Measurements from ENCODE around the gene HLA-DMA.

HLA-DMA gene

DNA sequence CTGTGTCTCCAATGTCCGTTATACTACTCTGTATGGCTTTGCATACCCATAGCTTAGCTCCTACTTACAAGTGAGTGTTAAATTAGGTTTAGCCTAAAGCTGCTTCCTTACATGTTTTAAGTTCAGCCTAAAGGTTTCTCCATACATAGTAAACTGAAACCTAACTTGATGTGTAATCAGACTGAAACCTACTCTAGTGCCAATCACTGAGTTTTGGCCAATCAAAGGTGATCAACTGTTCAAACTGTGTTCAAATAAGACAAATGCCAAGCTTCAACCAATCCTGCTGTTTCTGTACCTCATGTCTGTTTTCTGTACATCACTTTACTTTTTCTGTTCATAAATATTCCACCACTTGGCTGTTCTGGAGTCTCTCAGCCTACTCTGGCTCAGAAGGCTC lies 36.5 kb upstream of the HLA-DMA start:
- TF ChIP-seq, protein P1, sequence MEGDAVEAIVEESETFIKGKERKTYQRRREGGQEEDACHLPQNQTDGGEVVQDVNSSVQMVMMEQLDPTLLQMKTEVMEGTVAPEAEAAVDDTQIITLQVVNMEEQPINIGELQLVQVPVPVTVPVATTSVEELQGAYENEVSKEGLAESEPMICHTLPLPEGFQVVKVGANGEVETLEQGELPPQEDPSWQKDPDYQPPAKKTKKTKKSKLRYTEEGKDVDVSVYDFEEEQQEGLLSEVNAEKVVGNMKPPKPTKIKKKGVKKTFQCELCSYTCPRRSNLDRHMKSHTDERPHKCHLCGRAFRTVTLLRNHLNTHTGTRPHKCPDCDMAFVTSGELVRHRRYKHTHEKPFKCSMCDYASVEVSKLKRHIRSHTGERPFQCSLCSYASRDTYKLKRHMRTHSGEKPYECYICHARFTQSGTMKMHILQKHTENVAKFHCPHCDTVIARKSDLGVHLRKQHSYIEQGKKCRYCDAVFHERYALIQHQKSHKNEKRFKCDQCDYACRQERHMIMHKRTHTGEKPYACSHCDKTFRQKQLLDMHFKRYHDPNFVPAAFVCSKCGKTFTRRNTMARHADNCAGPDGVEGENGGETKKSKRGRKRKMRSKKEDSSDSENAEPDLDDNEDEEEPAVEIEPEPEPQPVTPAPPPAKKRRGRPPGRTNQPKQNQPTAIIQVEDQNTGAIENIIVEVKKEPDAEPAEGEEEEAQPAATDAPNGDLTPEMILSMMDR (IDR thresholded peaks at IDR 0.05; ENCODE audit: low read length, missing control alignments): no peak
- no peak overlapping the region for H3K4me3 ChIP-seq (replicated peaks; ENCODE audit: low read depth, low read length)
- DNase-seq (ENCODE audit: low read depth): no peak

DNA sequence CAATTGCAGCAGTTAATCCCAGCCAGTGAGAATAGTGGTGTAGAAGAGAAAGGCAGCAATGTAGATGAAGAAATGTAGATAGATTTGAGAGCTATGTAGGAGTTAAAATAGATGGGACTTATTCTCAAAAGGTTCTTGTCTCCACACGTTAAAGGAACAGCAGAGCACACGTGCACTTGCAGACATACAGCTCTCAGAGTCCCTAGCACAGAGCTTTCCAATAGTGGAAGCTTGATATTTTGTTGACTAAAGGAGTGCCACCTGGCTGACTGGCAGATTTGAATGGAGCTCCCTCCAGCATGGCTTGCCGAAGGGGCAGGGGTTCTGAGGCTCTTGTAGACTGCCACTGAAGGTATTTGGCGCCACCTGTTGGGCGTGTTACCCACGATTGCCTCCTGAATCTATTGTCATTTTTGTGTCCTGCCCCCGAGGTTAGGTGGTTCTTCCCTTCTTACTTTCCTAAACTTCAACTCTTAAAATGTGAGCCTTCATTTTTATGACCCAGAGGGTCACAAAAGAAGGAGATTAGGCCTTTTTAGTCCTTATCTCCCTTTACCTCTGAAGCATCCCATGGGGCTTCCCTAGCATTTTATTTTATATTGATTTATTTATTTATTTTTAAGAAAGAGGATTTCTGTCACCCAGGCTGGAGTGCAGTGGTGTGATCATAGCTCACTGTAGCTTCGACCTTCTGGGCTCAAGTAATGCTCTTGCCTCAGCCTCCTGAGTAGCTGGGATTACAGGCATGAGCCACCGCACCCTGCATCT lies 31.9 kb upstream of the HLA-DMA start:
- DNase-seq (ENCODE audit: low read depth): peak; percentile 89
- H3K4me3 ChIP-seq (replicated peaks; ENCODE audit: low read depth, low read length): no peak overlapping the region
- TF ChIP-seq, protein P1 (IDR thresholded peaks at IDR 0.05; ENCODE audit: low read length, missing control alignments): peak; percentile 91

DNA sequence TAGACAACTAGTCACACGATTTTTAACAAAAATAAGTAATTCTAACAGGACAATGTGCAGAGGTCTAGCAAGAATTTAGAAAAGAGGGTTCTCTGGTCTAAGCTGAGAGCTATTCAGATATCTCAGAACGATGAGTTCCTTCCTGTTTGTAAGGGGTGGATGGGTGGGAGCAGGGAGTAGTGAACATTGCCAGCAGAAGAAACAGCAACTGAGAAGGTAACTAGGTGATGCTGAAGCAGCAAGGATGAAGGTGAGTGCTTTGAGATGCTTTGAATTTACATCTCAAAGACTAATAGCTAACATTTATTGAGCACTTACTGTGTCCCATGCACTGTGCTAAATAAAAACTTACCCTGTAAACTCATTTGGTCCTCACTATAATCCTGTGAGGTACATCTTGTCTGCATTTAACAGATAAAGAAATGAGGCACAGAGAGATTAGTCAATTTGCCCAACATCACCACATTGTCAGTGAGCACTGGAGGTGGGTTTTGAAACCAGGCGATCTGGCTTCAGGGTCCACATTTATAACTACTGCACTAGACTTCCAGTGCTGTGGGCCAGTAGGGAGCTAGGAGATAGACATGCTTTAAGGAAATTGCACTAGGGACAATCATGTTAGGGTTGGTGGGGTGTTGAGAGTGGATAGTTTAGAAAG lies 31.2 kb upstream of the HLA-DMA start:
- DNase-seq (ENCODE audit: low read depth): no peak
- no peak overlapping the region for H3K4me3 ChIP-seq (replicated peaks; ENCODE audit: low read depth, low read length)
- TF ChIP-seq, protein P1 (IDR thresholded peaks at IDR 0.05; ENCODE audit: low read length, missing control alignments): no peak

DNA sequence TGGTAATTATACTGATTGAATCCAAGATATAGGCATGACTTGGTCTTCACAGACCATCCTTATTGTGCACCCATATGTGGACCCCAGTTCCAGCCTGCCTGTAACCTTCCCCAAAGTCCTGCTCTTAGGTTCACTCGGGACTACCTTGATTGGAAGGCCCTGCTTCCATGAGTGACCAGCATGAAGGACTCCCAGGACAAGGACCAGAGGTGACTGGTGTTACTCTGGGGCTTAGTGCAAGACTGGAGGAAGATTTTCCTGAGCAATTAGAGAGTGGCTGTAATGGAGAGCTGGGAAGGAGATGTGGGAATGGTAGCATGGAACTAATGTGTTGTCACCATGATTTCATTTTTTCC lies 30.6 kb upstream of the HLA-DMA start:
- H3K4me3 ChIP-seq (replicated peaks; ENCODE audit: low read depth, low read length): no peak overlapping the region
- no peak for DNase-seq (ENCODE audit: low read depth)
- TF ChIP-seq, protein P1 (IDR thresholded peaks at IDR 0.05; ENCODE audit: low read length, missing control alignments): no peak

DNA sequence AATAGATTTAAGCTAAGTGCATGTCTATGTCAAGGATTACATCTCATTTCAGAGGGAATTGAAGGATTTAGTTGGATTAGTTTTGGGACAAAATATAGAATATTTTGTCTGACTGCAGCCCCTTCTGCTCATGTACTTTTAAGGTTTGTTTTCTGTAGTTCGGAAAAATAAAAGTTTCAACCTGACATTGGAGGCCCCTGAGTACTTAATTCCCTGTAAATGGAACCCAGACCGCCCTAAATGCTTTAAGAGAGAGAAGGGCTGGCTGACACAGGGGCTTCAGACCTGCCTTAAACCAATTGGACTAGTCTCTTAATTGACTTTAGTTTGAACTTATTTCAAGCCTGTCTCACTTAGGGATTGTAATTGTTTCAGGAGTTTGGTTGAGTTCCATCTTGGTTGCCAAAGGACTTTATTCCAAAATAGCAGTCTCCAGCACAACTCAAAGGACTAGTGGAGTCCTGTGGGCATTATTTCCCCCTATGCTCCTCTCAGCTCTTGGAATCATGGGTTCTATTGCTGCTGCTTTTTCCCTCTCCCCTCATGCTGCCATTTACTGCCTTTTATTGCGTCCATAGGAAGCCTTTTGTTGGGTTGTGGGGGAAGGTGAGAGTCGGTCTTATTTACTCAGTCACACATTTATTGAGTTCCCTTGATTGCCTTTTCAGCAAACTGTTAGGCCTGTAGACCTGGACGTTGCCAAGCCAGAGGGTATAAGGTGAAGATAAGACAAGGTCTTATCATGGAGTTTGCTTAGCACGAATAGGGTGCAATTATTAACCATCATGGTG lies 30.0 kb upstream of the HLA-DMA start:
- TF ChIP-seq, protein P1 (IDR thresholded peaks at IDR 0.05; ENCODE audit: low read length, missing control alignments): no peak
- no peak for DNase-seq (ENCODE audit: low read depth)
- no peak overlapping the region for H3K4me3 ChIP-seq (replicated peaks; ENCODE audit: low read depth, low read length)

DNA sequence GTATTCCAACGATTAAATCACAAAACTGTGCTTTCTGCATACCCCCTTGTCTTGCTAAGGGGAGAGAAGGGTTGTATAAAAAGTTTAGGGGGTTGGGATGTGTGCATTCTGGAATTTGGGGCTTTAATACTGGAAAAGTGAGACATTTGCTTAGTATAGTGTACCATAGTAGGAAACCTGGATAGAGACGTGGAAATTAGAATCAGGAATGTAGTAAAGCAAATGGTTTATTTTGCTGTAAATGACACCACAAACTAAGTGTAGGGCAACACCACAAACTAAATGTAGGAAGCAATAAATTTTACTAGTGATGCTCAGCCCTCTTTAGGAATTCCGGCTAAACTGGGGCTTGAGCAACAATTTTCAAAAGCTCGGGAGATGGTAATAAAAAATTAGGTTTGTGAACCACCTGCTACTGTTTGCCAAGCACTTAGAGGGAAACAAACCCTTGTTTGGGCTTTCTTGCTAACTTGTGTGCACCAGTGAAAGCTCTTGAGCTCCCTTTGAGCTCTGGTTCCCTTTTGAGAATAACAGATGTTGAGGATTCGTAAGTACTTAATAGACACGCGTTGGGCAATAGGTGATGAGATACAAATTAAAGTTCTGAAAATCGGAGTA lies 29.3 kb upstream of the HLA-DMA start:
- DNase-seq (ENCODE audit: low read depth): no peak
- TF ChIP-seq, protein P1 (IDR thresholded peaks at IDR 0.05; ENCODE audit: low read length, missing control alignments): no peak

More for the DNA sequence above, 29.3 kb upstream of the HLA-DMA start:
- H3K4me3 ChIP-seq (replicated peaks; ENCODE audit: low read depth, low read length): no peak overlapping the region
